A549 (cell line): ENCODE measurements around the gene ZNG1A.

Experiments
- BHLHE40 ChIP-seq: IDR thresholded peaks from 2 replicates; pipeline ENCODE4 v1.6.1; 2012; ENCODE audit warnings: low read depth, low read length, inconsistent platforms
- CHD4 ChIP-seq: fragments of 200-600 bp; sonication (generic); IDR thresholded peaks from 2 replicates; pipeline ENCODE4 v1.6.1; 2016; ENCODE audit warnings: antibody characterized with exemption, mild to moderate bottlenecking, borderline replicate concordance
- EHMT2 ChIP-seq: fragments of 200-600 bp; sonication (generic); IDR thresholded peaks from 2 replicates; pipeline ENCODE4 v1.6.1; 2016; ENCODE audit warnings: antibody characterized with exemption, low read depth, mild to moderate bottlenecking, moderate library complexity
- JUN ChIP-seq, 2 experiments: fragments of >200 bp; sonication (Bioruptor Twin); formaldehyde crosslinking; IDR thresholded peaks; 2 replicates in 1 of 2; 3 replicates in 1 of 2; pipeline ENCODE4 v1.6.1; 2016 to 2017
- POLR2A ChIP-seq: IDR thresholded peaks from 2 replicates; pipeline ENCODE4 v1.6.1; 2012; ENCODE audit warnings: mild to moderate bottlenecking, low read length
- RAD21 ChIP-seq, 2 experiments: fragments of >200 bp in 1 of 2; sonication (Bioruptor Twin) in 1 of 2; formaldehyde crosslinking in 1 of 2; IDR thresholded peaks in 1 of 2; conservative IDR thresholded peaks in 1 of 2; 2 replicates in 1 of 2; 3 replicates in 1 of 2; pipeline ENCODE4 v1.6.1; 2012 to 2018; ENCODE audit warnings: inconsistent platforms in 1 of 2
- RFX5 ChIP-seq: fragments of 450-650 bp; IDR thresholded peaks from 2 replicates; pipeline ENCODE4 v1.7.1; 2014; ENCODE audit warnings: antibody characterized with exemption, mild to moderate bottlenecking, moderate library complexity
- SMC3 ChIP-seq: fragments of >200 bp; sonication (Bioruptor Twin); formaldehyde crosslinking; IDR thresholded peaks from 3 replicates; pipeline ENCODE4 v1.6.1; 2018; ENCODE audit warnings: inconsistent platforms
- SREBF2 ChIP-seq: fragments of 450-650 bp; IDR thresholded peaks from 2 replicates; pipeline ENCODE4 v1.6.1; 2014; ENCODE audit warnings: mild to moderate bottlenecking, moderate library complexity
- TF ChIP-seq, protein P1 (sequence below): fragments of >200 bp; sonication (Bioruptor Twin); formaldehyde crosslinking; IDR thresholded peaks from 3 replicates; pipeline ENCODE4 v1.5.1; 2016

DNA sequence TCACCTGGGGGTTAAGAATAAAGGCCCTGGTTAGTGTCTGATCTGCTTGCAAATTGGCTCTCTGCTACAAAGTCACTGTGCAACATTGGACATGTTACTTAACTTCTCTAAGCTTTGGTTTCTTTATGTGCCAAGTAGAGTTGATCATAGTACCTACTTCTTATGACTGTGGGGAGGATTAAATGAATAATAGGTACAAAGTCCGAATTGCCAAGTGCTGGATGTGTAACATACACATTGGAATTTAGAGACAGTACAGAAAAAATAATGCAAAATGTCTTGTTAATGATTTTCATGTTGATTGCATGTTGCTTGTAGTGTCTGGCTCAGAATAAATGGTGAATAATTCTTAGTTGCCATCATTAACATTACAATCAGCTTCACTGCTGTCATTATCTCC is 38.0 kb upstream of the ZNG1A start:
- TF ChIP-seq, protein P1, sequence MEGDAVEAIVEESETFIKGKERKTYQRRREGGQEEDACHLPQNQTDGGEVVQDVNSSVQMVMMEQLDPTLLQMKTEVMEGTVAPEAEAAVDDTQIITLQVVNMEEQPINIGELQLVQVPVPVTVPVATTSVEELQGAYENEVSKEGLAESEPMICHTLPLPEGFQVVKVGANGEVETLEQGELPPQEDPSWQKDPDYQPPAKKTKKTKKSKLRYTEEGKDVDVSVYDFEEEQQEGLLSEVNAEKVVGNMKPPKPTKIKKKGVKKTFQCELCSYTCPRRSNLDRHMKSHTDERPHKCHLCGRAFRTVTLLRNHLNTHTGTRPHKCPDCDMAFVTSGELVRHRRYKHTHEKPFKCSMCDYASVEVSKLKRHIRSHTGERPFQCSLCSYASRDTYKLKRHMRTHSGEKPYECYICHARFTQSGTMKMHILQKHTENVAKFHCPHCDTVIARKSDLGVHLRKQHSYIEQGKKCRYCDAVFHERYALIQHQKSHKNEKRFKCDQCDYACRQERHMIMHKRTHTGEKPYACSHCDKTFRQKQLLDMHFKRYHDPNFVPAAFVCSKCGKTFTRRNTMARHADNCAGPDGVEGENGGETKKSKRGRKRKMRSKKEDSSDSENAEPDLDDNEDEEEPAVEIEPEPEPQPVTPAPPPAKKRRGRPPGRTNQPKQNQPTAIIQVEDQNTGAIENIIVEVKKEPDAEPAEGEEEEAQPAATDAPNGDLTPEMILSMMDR = no peak
- TF ChIP-seq CHD4 (no peak), JUN (IDR thresholded peaks at IDR 0.05) (no peak), RAD21 (conservative IDR thresholded peaks at IDR 0.05 in 1 of 2, IDR thresholded peaks at IDR 0.05 in 1 of 2) (no peak), BHLHE40 (no peak), RFX5 (no peak), SREBF2 (no peak), POLR2A (no peak), EHMT2 (no peak), SMC3 (no peak)
